GM10248 (cell line): Measurements from ENCODE around the gene DUT.

ENCODE experiments used
- CTCF ChIA-PET: fragments of 300-600 bp; sonication (Branson Sonifier 250); formaldehyde crosslinking; extraction: SDS; loops from one replicate; lab custom pipeline; 2021; ENCODE audit warnings: antibody characterized with exemption; lab: Yijun Ruan, JAX
- POLR2A ChIA-PET: fragments of 350-650 bp; sonication (Branson Sonifier 250); formaldehyde crosslinking; extraction: SDS; loops from one replicate; lab custom pipeline; 2020; ENCODE audit warnings: antibody characterized with exemption; lab: Yijun Ruan, JAX
- DNase-seq: peaks from one replicate; pipeline ENCODE4 v3.0.0; 2012; ENCODE audit errors: extremely low spot score
- CTCF ChIP-seq: IDR thresholded peaks from 2 replicates; pipeline ENCODE4 v1.5.1; 2012; ENCODE audit warnings: mild to moderate bottlenecking, low read depth; ENCODE audit errors: extremely low read depth, missing control alignments, control extremely low read depth

The DUT gene

GRCh38 chr15:48360841-48361240 lies 29.6 kb downstream of the DUT start:
- no peak for TF ChIP-seq CTCF
- ChIA-PET CTCF (interaction anchor here (1.9 kb wide), 1 partner anchor 8 kb away, joined by 17 read pairs; no protein-coding TSS in a partner anchor), POLR2A (no interaction called here)
- no peak for DNase-seq

GRCh38 chr15:48361685-48362084 lies 30.5 kb downstream of the DUT start:
- ChIA-PET POLR2A (no interaction called here), CTCF (interaction anchor here (0.8 to 1.9 kb wide), 6 partner anchors 9 to 1165 kb away, joined by 3 to 17 read pairs (median 4); no protein-coding TSS in a partner anchor)
- DNase-seq = no peak
- no peak for TF ChIP-seq CTCF

GRCh38 chr15:48363474-48363873 lies 32.2 kb downstream of the DUT start:
- CTCF ChIA-PET = interaction anchor here (0.7 to 0.9 kb wide), 3 partner anchors 11 to 139 kb away, joined by 3 read pairs; no protein-coding TSS in a partner anchor
- POLR2A ChIA-PET = no interaction called here
- no peak for TF ChIP-seq CTCF
- DNase-seq = no peak

- no peak for DNase-seq
- TF ChIP-seq CTCF = no peak
- ChIA-PET POLR2A (no interaction called here), CTCF (interaction anchor here (1.0 to 1.3 kb wide), 2 partner anchors 8 to 13 kb away, joined by 3 to 4 read pairs; no protein-coding TSS in a partner anchor)
Observed at GRCh38 chr15:48365575-48365974, 34.3 kb downstream of the DUT start.

GRCh38 chr15:48366584-48367312 lies 35.5 kb downstream of the DUT start:
- TF ChIP-seq CTCF = no peak
- POLR2A ChIA-PET = no interaction called here
- no peak for DNase-seq
- CTCF ChIA-PET = no interaction called here

- DNase-seq = no peak
- ChIA-PET POLR2A (no interaction called here), CTCF (interaction anchor here (3.4 kb wide), 1 partner anchor 15 kb away, joined by 16 read pairs; no protein-coding TSS in a partner anchor)
- TF ChIP-seq CTCF = no peak
Observed at GRCh38 chr15:48367483-48367882, 36.3 kb downstream of the DUT start.
